Measurements from ENCODE around the gene FBXO31. TPM values are rescaled to one million over a fixed set of nuclear protein-coding genes. Genes with fewer than 3 reads are reported as not detected.

Gene FBXO31
- total and polyA plus RNA-seq, 10 of the 15 experiments (the other 5 are each of a cell fraction or from before 2014, with no cell fraction given) = 0.19 to 33.1 (median 10.3) TPM

GRCh38 chr16:87336434-87337240 is 46.9 kb downstream of the FBXO31 start:
- no peak overlapping the region for H3K9ac ChIP-seq (ENCODE audit: control insufficient read depth, insufficient read depth, low read length)

More at GRCh38 chr16:87336434-87337240, 46.9 kb downstream of the FBXO31 start:
- Histone ChIP-seq H3K79me2 (ENCODE audit: control insufficient read depth, insufficient read depth, low read length) (no peaks in the 10 kb centered on the region), H3K27me3 (replicated peaks in 1 of 2; ENCODE audit: control insufficient read depth in 2 of 2, insufficient read depth in 2 of 2, low read length in 1 of 2) (no peaks in the 10 kb centered on the region), H2AFZ (ENCODE audit: control insufficient read depth, low read depth, low read length) (no peak overlapping the region), H3K4me1 (ENCODE audit: control insufficient read depth, insufficient read depth, low read length) (peaks cover 4% of the 10 kb centered on the region; the same call in 1 of the 2 replicates), H3K27ac (ENCODE audit: control insufficient read depth, insufficient read depth) (no peak overlapping the region), H3K4me2 (ENCODE audit: control insufficient read depth, insufficient read depth) (no peak overlapping the region), H3K4me3 (no peak overlapping the region), H3K9me3 (replicated peaks; ENCODE audit: control insufficient read depth, insufficient read depth, low read length) (no peaks in the 10 kb centered on the region), H3K36me3 (ENCODE audit: control insufficient read depth in 2 of 2, insufficient read depth in 2 of 2, low read length in 1 of 2) (peaks cover 4 to 22% of the 10 kb centered on the region in 2 experiments), H4K20me1 (ENCODE audit: control insufficient read depth, insufficient read depth) (no peaks in the 10 kb centered on the region)
- peak; percentile 69 for FAIRE-seq
- ATAC-seq = no peak
- WGBS (ENCODE audit: insufficient coverage, insufficient replicate concordance, low lambda C conversion rate, missing lambda C conversion rate) = 89% methylated on average over 19 of the region's 19 CpGs
- POLR2A ChIA-PET = no interaction called here
- TF ChIP-seq GATAD2B (conservative IDR thresholded peaks at IDR 0.05; ENCODE audit: low read depth) = no peak
- TF ChIP-seq RELA (IDR thresholded peaks at IDR 0.05; ENCODE audit: borderline replicate concordance, partially characterized antibody) = no peak
- no peak for TF ChIP-seq FOS (IDR thresholded peaks at IDR 0.05; ENCODE audit: borderline replicate concordance, extremely low read depth, insufficient read length)
- no peak for TF ChIP-seq MEF2A (IDR thresholded peaks at IDR 0.05; ENCODE audit: insufficient read depth, low read depth, low read length)
- TF ChIP-seq JUND (IDR thresholded peaks at IDR 0.05; ENCODE audit: low read depth, low read length) = no peak
- no peak for TF ChIP-seq PAX8 (IDR thresholded peaks at IDR 0.05)
- no peak for TF ChIP-seq SREBF2 (IDR thresholded peaks at IDR 0.05; ENCODE audit: low read length)
- TF ChIP-seq E2F8 (IDR thresholded peaks at IDR 0.05; ENCODE audit: low read depth, partially characterized antibody) = no peak
- TF ChIP-seq MXI1 (IDR thresholded peaks at IDR 0.05; ENCODE audit: low read depth, low read length) = no peak
- no peak for TF ChIP-seq ASH2L (IDR thresholded peaks at IDR 0.05; ENCODE audit: borderline replicate concordance, low read depth)
- in situ Hi-C loops (cut with MboI) (no loop called here), intact Hi-C loops (cut with micrococcal nuclease; ENCODE audit: unreplicated experiment) (no loop called here)
- BruUV-seq (replicated peaks) = no TSS peak
- RAD21 ChIA-PET (ENCODE audit: unreplicated experiment) = no interaction called here
- no peak for DNase-seq (ENCODE audit: low read depth, low spot score)
- SMC1A ChIA-PET (ENCODE audit: uncharacterized antibody, unreplicated experiment) = no interaction called here
- CTCF ChIA-PET = no interaction called here
